ENCODE data around the gene AP1M1.

DNA sequence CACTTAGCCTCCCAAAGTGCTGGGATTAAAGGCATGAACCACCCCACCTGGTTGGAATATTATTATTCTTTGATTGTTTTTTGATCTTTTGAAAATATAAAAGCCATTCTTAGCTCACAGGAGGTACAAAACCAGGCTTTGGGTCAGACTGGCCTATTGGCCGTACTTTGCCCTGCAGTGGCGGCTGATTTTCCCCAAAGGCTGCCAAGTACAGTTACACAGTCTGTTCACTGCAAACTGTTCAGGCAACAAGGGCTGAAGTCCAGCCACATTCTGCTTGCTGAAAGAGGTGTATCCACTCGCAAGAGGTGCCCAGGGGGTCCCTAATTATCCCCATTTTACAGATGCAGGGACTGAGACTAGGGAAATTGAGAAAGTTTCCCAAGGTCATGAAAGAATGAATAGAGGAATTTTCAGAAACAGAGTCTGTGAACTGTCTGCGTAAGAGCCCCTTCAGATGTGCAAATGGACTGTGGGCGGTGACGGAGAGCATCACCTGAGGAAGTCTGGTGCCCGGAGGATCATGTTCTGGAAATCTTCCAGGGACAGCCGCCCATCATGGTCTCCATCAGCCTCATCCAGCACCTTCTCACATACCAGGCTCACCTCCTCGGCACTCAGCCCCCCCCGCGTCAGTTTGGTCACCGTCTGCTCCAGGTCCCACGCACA, 33.4 kb upstream of the AP1M1 start:
- no peak for TF ChIP-seq TCF7L2 (IDR thresholded peaks at IDR 0.05; ENCODE audit: borderline replicate concordance, low read depth, low read length)
- TF ChIP-seq, protein P1, sequence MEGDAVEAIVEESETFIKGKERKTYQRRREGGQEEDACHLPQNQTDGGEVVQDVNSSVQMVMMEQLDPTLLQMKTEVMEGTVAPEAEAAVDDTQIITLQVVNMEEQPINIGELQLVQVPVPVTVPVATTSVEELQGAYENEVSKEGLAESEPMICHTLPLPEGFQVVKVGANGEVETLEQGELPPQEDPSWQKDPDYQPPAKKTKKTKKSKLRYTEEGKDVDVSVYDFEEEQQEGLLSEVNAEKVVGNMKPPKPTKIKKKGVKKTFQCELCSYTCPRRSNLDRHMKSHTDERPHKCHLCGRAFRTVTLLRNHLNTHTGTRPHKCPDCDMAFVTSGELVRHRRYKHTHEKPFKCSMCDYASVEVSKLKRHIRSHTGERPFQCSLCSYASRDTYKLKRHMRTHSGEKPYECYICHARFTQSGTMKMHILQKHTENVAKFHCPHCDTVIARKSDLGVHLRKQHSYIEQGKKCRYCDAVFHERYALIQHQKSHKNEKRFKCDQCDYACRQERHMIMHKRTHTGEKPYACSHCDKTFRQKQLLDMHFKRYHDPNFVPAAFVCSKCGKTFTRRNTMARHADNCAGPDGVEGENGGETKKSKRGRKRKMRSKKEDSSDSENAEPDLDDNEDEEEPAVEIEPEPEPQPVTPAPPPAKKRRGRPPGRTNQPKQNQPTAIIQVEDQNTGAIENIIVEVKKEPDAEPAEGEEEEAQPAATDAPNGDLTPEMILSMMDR (tag by site-specific recombination; IDR thresholded peaks at IDR 0.05): no peak
- TF ChIP-seq GLIS1 (tag by site-specific recombination; IDR thresholded peaks at IDR 0.05): no peak
- TF ChIP-seq, protein P2, sequence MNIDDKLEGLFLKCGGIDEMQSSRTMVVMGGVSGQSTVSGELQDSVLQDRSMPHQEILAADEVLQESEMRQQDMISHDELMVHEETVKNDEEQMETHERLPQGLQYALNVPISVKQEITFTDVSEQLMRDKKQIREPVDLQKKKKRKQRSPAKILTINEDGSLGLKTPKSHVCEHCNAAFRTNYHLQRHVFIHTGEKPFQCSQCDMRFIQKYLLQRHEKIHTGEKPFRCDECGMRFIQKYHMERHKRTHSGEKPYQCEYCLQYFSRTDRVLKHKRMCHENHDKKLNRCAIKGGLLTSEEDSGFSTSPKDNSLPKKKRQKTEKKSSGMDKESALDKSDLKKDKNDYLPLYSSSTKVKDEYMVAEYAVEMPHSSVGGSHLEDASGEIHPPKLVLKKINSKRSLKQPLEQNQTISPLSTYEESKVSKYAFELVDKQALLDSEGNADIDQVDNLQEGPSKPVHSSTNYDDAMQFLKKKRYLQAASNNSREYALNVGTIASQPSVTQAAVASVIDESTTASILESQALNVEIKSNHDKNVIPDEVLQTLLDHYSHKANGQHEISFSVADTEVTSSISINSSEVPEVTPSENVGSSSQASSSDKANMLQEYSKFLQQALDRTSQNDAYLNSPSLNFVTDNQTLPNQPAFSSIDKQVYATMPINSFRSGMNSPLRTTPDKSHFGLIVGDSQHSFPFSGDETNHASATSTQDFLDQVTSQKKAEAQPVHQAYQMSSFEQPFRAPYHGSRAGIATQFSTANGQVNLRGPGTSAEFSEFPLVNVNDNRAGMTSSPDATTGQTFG (tag by site-specific recombination; IDR thresholded peaks at IDR 0.05; ENCODE audit: borderline replicate concordance): no peak
- TF ChIP-seq, protein P3, sequence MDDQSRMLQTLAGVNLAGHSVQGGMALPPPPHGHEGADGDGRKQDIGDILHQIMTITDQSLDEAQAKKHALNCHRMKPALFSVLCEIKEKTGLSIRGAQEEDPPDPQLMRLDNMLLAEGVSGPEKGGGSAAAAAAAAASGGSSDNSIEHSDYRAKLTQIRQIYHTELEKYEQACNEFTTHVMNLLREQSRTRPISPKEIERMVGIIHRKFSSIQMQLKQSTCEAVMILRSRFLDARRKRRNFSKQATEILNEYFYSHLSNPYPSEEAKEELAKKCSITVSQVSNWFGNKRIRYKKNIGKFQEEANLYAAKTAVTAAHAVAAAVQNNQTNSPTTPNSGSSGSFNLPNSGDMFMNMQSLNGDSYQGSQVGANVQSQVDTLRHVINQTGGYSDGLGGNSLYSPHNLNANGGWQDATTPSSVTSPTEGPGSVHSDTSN (CRISPR knock-in tag; IDR thresholded peaks at IDR 0.05): no peak

Measured in HEK293 (cell line).